H1 (cell line): ENCODE data around the gene ACOT2. TPM values are rescaled to one million over a fixed set of nuclear protein-coding genes. Genes with fewer than 3 reads are reported as not detected.

Experiments used
- CTCF ChIA-PET: fragments of 300-600 bp; sonication (Branson Sonifier 250); formaldehyde crosslinking; loops from one replicate; lab custom pipeline; 2021; ENCODE audit not compliant: partially characterized antibody; lab: Charles Lee
- POLR2A ChIA-PET: fragments of 300-600 bp; sonication (Branson Sonifier 250); formaldehyde crosslinking; loops from one replicate; lab custom pipeline; 2021; ENCODE audit warnings: inconsistent platforms; ENCODE audit not compliant: partially characterized antibody; lab: Charles Lee
- DNase-seq, 2 experiments: peaks; one replicate each; pipeline versions ENCODE4 v3.0.0 to v3.0.0-alpha.2; 2010 to 2022; ENCODE audit warnings: low spot score in 2 of 2, low read depth in 1 of 2, mixed read lengths in 1 of 2
- FAIRE-seq: peaks from 2 replicates; lab custom pipeline; 2011; peaks lifted over from hg19 to GRCh38; lab: Jason Lieb, UNC
- H2AFZ ChIP-seq: 2 replicates; pipeline ENCODE4 v1.8.1; 2012; ENCODE audit warnings: low read length, inconsistent platforms
- H2AK5ac ChIP-seq: 2 replicates; pipeline ENCODE4 v1.6.1; 2013; ENCODE audit warnings: low read depth, low read length
- H2BK120ac ChIP-seq: replicated peaks from 2 replicates; pipeline ENCODE3; 2013; ENCODE audit warnings: low read depth, low read length, inconsistent platforms
- H2BK12ac ChIP-seq: 2 replicates; pipeline ENCODE4 v1.6.1; 2013; ENCODE audit warnings: low read depth, low read length
- H2BK15ac ChIP-seq: 2 replicates; pipeline ENCODE4 v1.6.1; 2013; ENCODE audit warnings: low read length
- H2BK20ac ChIP-seq: 2 replicates; pipeline ENCODE4 v1.6.1; 2013; ENCODE audit warnings: low read length
- H2BK5ac ChIP-seq: 2 replicates; pipeline ENCODE4 v1.6.1; 2013; ENCODE audit warnings: low read depth, low read length
- H3K14ac ChIP-seq: 2 replicates; pipeline ENCODE4 v1.6.1; 2013; ENCODE audit warnings: inconsistent platforms; ENCODE audit not compliant: insufficient read length
- H3K18ac ChIP-seq: 2 replicates; pipeline ENCODE4 v1.6.1; 2013; ENCODE audit warnings: low read length; ENCODE audit errors: extremely low read depth
- H3K23ac ChIP-seq: 2 replicates; pipeline ENCODE4 v1.6.1; 2013; ENCODE audit warnings: inconsistent platforms; ENCODE audit not compliant: insufficient read length
- H3K23me2 ChIP-seq: 2 replicates; pipeline ENCODE4 v1.6.1; 2013; ENCODE audit warnings: low read depth, low read length
- H3K27ac ChIP-seq: 2 replicates; pipeline ENCODE4 v1.6.1; 2011; ENCODE audit warnings: low read depth, low read length, inconsistent platforms
- H3K27me3 ChIP-seq, 4 experiments: replicated peaks in 1 of 4; 1 replicate in 1 of 4; 2 replicates in 3 of 4; pipeline versions ENCODE4 v1.6.1 to v1.8.1; 2011 to 2013; ENCODE audit warnings: low read length in 3 of 4, mild to moderate bottlenecking in 3 of 4, inconsistent platforms in 2 of 4, mixed read lengths in 2 of 4, moderate library complexity in 1 of 4; ENCODE audit not compliant: control insufficient read depth in 3 of 4, insufficient read depth in 3 of 4; ENCODE audit errors: extremely low read depth in 1 of 4
- H3K36me3 ChIP-seq, 4 experiments: 2 replicates each; pipeline versions ENCODE4 v1.6.1 to v1.8.1; 2011 to 2013; ENCODE audit warnings: mild to moderate bottlenecking in 4 of 4, low read length in 3 of 4, moderate library complexity in 2 of 4, control low read depth in 1 of 4, inconsistent platforms in 1 of 4; ENCODE audit not compliant: insufficient read depth in 4 of 4, control insufficient read depth in 2 of 4
- H3K4ac ChIP-seq: replicated peaks from 2 replicates; pipeline ENCODE3; 2013; ENCODE audit warnings: low read length, low read depth, mixed read lengths, inconsistent platforms; ENCODE audit not compliant: insufficient read length
- H3K4me1 ChIP-seq, 4 experiments: replicated peaks in 1 of 4; 1 replicate in 1 of 4; 2 replicates in 3 of 4; pipeline versions ENCODE4 v1.6.1 to v1.8.1; 2011 to 2013; ENCODE audit warnings: low read length in 3 of 4, inconsistent platforms in 2 of 4, mixed read lengths in 1 of 4; ENCODE audit not compliant: insufficient read depth in 4 of 4, control insufficient read depth in 3 of 4
- H3K4me2 ChIP-seq, 2 experiments: 2 replicates each; pipeline versions ENCODE4 v1.6.1 to v1.8.1; 2011 to 2013; ENCODE audit warnings: low read depth in 2 of 2, low read length in 2 of 2, control low read depth in 1 of 2, inconsistent platforms in 1 of 2, mild to moderate bottlenecking in 1 of 2; ENCODE audit not compliant: insufficient read depth in 1 of 2
- H3K4me3 ChIP-seq, 4 experiments: fragments of 200-600, 300-600 bp in 1 of 4; sonication (generic), shearing (Covaris generic), sonication (Bioruptor Twin) in 1 of 4; 2 replicates each; pipeline versions ENCODE4 v1.5.1 to v1.8.1; 2011 to 2016; ENCODE audit warnings: low read length in 4 of 4, low read depth in 3 of 4, control low read depth in 2 of 4, inconsistent platforms in 2 of 4, mild to moderate bottlenecking in 2 of 4, mixed read lengths in 1 of 4, moderate library complexity in 1 of 4; ENCODE audit not compliant: insufficient read depth in 2 of 4; ENCODE audit errors: extremely low read depth in 1 of 4
- H3K56ac ChIP-seq: replicated peaks from 2 replicates; pipeline ENCODE3; 2013; ENCODE audit warnings: low read depth, mild to moderate bottlenecking, mixed read lengths, low read length, inconsistent platforms; ENCODE audit not compliant: insufficient read length
- H3K79me1 ChIP-seq: 2 replicates; pipeline ENCODE4 v1.6.1; 2013; ENCODE audit warnings: low read depth, low read length, control low read depth
- H3K79me2 ChIP-seq, 2 experiments: 2 replicates each; pipeline versions ENCODE4 v1.6.1 to v1.8.1; 2012 to 2013; ENCODE audit warnings: low read length in 2 of 2, mild to moderate bottlenecking in 2 of 2, inconsistent platforms in 1 of 2; ENCODE audit not compliant: insufficient read depth in 2 of 2, control insufficient read depth in 1 of 2
- H3K9ac ChIP-seq, 4 experiments: replicated peaks in 1 of 4; 1 replicate in 1 of 4; 2 replicates in 3 of 4; pipeline versions ENCODE4 v1.6.1 to v1.8.1; 2011 to 2013; ENCODE audit warnings: low read depth in 3 of 4, low read length in 3 of 4, control low read depth in 2 of 4, mild to moderate bottlenecking in 2 of 4, moderate library complexity in 2 of 4, inconsistent platforms in 1 of 4; ENCODE audit errors: extremely low read depth in 1 of 4
- H3K9me3 ChIP-seq, 2 experiments: 2 replicates each; pipeline versions ENCODE4 v1.6.1 to v1.8.1; 2012 to 2013; ENCODE audit warnings: mild to moderate bottlenecking in 2 of 2, moderate library complexity in 2 of 2, control low read depth in 1 of 2, inconsistent platforms in 1 of 2, low read depth in 1 of 2, low read length in 1 of 2, mixed read lengths in 1 of 2; ENCODE audit not compliant: insufficient read depth in 2 of 2
- H4K20me1 ChIP-seq, 2 experiments: replicated peaks in 1 of 2; 2 replicates each; pipeline versions ENCODE3 to v1.8.1; 2011 to 2013; ENCODE audit warnings: inconsistent platforms in 2 of 2, low read length in 2 of 2, mild to moderate bottlenecking in 1 of 2; ENCODE audit not compliant: insufficient read depth in 2 of 2, control insufficient read depth in 1 of 2
- H4K5ac ChIP-seq: 2 replicates; pipeline ENCODE4 v1.6.1; 2013; ENCODE audit warnings: low read length, low read depth, mixed read lengths, inconsistent platforms; ENCODE audit not compliant: insufficient read length
- H4K8ac ChIP-seq: 2 replicates; pipeline ENCODE4 v1.8.0; 2013; ENCODE audit warnings: mild to moderate bottlenecking, moderate library complexity, low read length, inconsistent platforms; ENCODE audit not compliant: insufficient read depth; ENCODE audit errors: extremely low read depth
- H4K91ac ChIP-seq: replicated peaks from 2 replicates; pipeline ENCODE3; 2013; ENCODE audit warnings: low read length, mixed read lengths, inconsistent platforms; ENCODE audit not compliant: insufficient read length
- CBX8 ChIP-seq: fragments of 300-800, 300-1000 bp; sonication (generic); IDR thresholded peaks from 2 replicates; pipeline ENCODE4 v1.7.1; 2016; ENCODE audit warnings: low read depth, low read length, borderline replicate concordance
- CTCF ChIP-seq, 3 experiments: IDR thresholded peaks; 1 replicate in 2 of 3; 2 replicates in 1 of 3; pipeline versions ENCODE4 v1.5.1 to v1.6.1; 2011; ENCODE audit warnings: low read length in 3 of 3, mild to moderate bottlenecking in 3 of 3, inconsistent platforms in 2 of 3, low read depth in 1 of 3, moderate library complexity in 1 of 3; ENCODE audit not compliant: insufficient read depth in 1 of 3; ENCODE audit errors: control extremely low read depth in 1 of 3
- EP300 ChIP-seq, 2 experiments: IDR thresholded peaks; 1 replicate in 1 of 2; 2 replicates in 1 of 2; pipeline ENCODE4 v1.6.1; 2011 to 2012; ENCODE audit warnings: low read depth in 2 of 2, low read length in 2 of 2, mild to moderate bottlenecking in 2 of 2, borderline replicate concordance in 1 of 2, inconsistent platforms in 1 of 2, moderate library complexity in 1 of 2
- HDAC6 ChIP-seq: IDR thresholded peaks from one replicate; pipeline ENCODE4 v1.7.1; 2012; ENCODE audit warnings: low read depth, mild to moderate bottlenecking, inconsistent platforms, low read length, moderate library complexity
- NRF1 ChIP-seq: IDR thresholded peaks from 2 replicates; pipeline ENCODE4 v1.6.1; 2011; ENCODE audit warnings: mild to moderate bottlenecking, low read depth, low read length, improper control_type of control experiment
- RAD21 ChIP-seq, 2 experiments: IDR thresholded peaks in 1 of 2; conservative IDR thresholded peaks in 1 of 2; 2 replicates each; pipeline ENCODE4 v1.6.1; 2011; ENCODE audit warnings: low read depth in 2 of 2, low read length in 2 of 2, improper control_type of control experiment in 1 of 2, inconsistent platforms in 1 of 2, mild to moderate bottlenecking in 1 of 2, moderate library complexity in 1 of 2
- RBBP5 ChIP-seq: IDR thresholded peaks from 2 replicates; pipeline ENCODE4 v1.7.1; 2012; ENCODE audit warnings: low read depth, mild to moderate bottlenecking, inconsistent platforms, low read length, moderate library complexity, borderline replicate concordance
- RXRA ChIP-seq: IDR thresholded peaks from 2 replicates; pipeline ENCODE4 v1.6.1; 2011; ENCODE audit warnings: low read depth, mild to moderate bottlenecking, low read length, moderate library complexity; ENCODE audit not compliant: insufficient read depth
- SP4 ChIP-seq: IDR thresholded peaks from 2 replicates; pipeline ENCODE4 v1.6.1; 2012; ENCODE audit warnings: low read length, inconsistent platforms
- SRF ChIP-seq: IDR thresholded peaks from 2 replicates; pipeline ENCODE4 v1.6.1; 2011; ENCODE audit warnings: mild to moderate bottlenecking, low read depth, low read length, moderate library complexity
- SUZ12 ChIP-seq: fragments of 200-600 bp; sonication (generic); IDR thresholded peaks from 2 replicates; pipeline ENCODE4 v1.6.1; 2012; ENCODE audit warnings: mild to moderate bottlenecking, inconsistent platforms, low read length, moderate library complexity, mixed read lengths
- TAF1 ChIP-seq: IDR thresholded peaks from 2 replicates; pipeline ENCODE4 v1.6.1; 2011; ENCODE audit warnings: mild to moderate bottlenecking, low read depth, low read length
- WGBS, 2 experiments: shearing (Covaris generic) in 1 of 2; methylation state at CpG; one replicate each; pipeline versions ENCODE4 v1.1.6 to v1.1.7; 2013 to 2015; ENCODE audit warnings: low lambda C conversion rate in 2 of 2, mixed read lengths in 2 of 2, inconsistent platforms in 1 of 2, low coverage in 1 of 2, missing lambda C conversion rate in 1 of 2; ENCODE audit not compliant: insufficient replicate concordance in 2 of 2, insufficient coverage in 1 of 2, insufficient read length in 1 of 2; ENCODE audit errors: extremely low coverage in 1 of 2, missing lambda C conversion rate in 1 of 2; 5-methylcytosine and 5-hydroxymethylcytosine counted together
- polyA plus RNA-seq, 7 experiments: library from polyadenylated mRNA; depleted of rRNA in 3 of 7; stranded (reverse) in 5 of 7; unstranded in 2 of 7; fragments of >200 nt in 5 of 7; fragments of 200-250 nt in 2 of 7; gene quantifications; 1 replicate in 5 of 7; 2 replicates in 1 of 7; 4 replicates in 1 of 7; pipeline versions ENCODE4 v1.2.1 to v1.2.3, GENCODE V29; 2011 to 2013; ENCODE audit warnings: missing spikeins in 2 of 7, mixed read lengths in 2 of 7
- total RNA-seq: library from RNA; stranded (reverse); fragmentation: NEBNext Ultra II Directional; extraction: Animal tissue kit (Norgen Biotek cat#: 25700); gene quantifications from 2 replicates; pipeline ENCODE4 v1.2.1, GENCODE V29; 2021

The ACOT2 gene
- total and polyA plus RNA-seq, 2 of the 8 experiments (the other 6 are each of a cell fraction or from before 2014, with no cell fraction given) = 5.8 to 5.9 TPM

GRCh38 chr14:73576391-73576790, 7.4 kb downstream of the ACOT2 start:
- TF ChIP-seq CBX8 = no peak
- TF ChIP-seq CTCF (IDR thresholded peaks at IDR 0.05; ENCODE audit: control extremely low read depth in 1 of 3, insufficient read depth in 1 of 3, low read depth in 1 of 3, low read length in 3 of 3) = no peak
- TF ChIP-seq SUZ12 = no peak
- TF ChIP-seq HDAC6 = no peak
- no peak for TF ChIP-seq SRF
- TF ChIP-seq SP4 = no peak
- TF ChIP-seq RXRA = no peak
- TF ChIP-seq TAF1 = no peak
- TF ChIP-seq RBBP5 = no peak
- no peak for TF ChIP-seq NRF1
- TF ChIP-seq EP300 (IDR thresholded peaks at IDR 0.05; ENCODE audit: borderline replicate concordance in 1 of 2, low read depth in 2 of 2, low read length in 2 of 2) = no peak
- no peak for TF ChIP-seq RAD21 (IDR thresholded peaks at IDR 0.05 in 1 of 2, conservative IDR thresholded peaks at IDR 0.05 in 1 of 2; ENCODE audit: low read depth in 2 of 2, low read length in 2 of 2)
- TF ChIP-seq, all 59 proteins: peak for 0
- Histone ChIP-seq H2BK120ac (no peak overlapping the region), H3K4me1 (no peaks in the 10 kb centered on the region), H3K56ac (no peak overlapping the region), H2AK5ac (no peak overlapping the region), H3K79me1 (no peaks in the 10 kb centered on the region), H2BK12ac (no peak overlapping the region), H2BK5ac (no peak overlapping the region), H2BK20ac (no peak overlapping the region), H3K4me2 (no peak overlapping the region), H4K91ac (no peak overlapping the region), H3K14ac (no peak overlapping the region), H2AFZ (no peak overlapping the region), H3K9ac (no peak overlapping the region), H4K20me1 (no peaks in the 10 kb centered on the region), H4K5ac (no peak overlapping the region), H3K27ac (no peak overlapping the region), H3K23ac (no peak overlapping the region), H3K79me2 (no peaks in the 10 kb centered on the region), H2BK15ac (no peak overlapping the region), H3K36me3 (no peaks in the 10 kb centered on the region), H3K9me3 (no peaks in the 10 kb centered on the region), H3K27me3 (no peaks in the 10 kb centered on the region), H3K4ac (no peak overlapping the region), H3K18ac (no peak overlapping the region), H3K4me3 (no peak overlapping the region), H4K8ac (no peak overlapping the region), H3K23me2 (no peaks in the 10 kb centered on the region)
- DNase-seq (no peak), FAIRE-seq (no peak)
- CTCF ChIA-PET = interaction anchor here (1.1 to 1.4 kb wide), 2 partner anchors 15 to 58 kb away, joined by 3 read pairs; no protein-coding TSS in a partner anchor
- POLR2A ChIA-PET = no interaction called here
- 86% methylated on average over 3 of the region's 3 CpGs; no CpG with 5 or more reads in 1 of the 2 experiments for WGBS, 2 experiments
